ENCODE results near the gene ZC3HAV1L. TPM values are rescaled to one million over a fixed set of nuclear protein-coding genes. Genes with fewer than 3 reads are reported as not detected.
"Not testable (repeated sequence)": the region's sequence is repeated elsewhere in the genome, so short reads cannot be mapped to it uniquely, and the experiment has no call there.

Gene ZC3HAV1L
- total and polyA plus RNA-seq, 3 donors from 2014 or later = 2.5 to 22.6 (median 22.4) TPM

GRCh38 chr7:139061416-139061815 lies 25.6 kb upstream of the ZC3HAV1L start:
- Histone ChIP-seq H3K36me3 (ENCODE audit: low read depth, missing control alignments) (no peaks in the 10 kb centered on the region), H3K27ac (no peak overlapping the region), H3K9me3 (no peaks in the 10 kb centered on the region), H3K4me1 (no peaks in the 10 kb centered on the region), H3K27me3 (no peaks in the 10 kb centered on the region), H3K4me3 (no peak overlapping the region)
- WGBS, 2 donors = 82 to 92% methylated on average over 5 of the region's 5 CpGs
- intact Hi-C loops (cut with DNase I; ENCODE audit: low total_unique reads) = no loop called here
- DNase-seq = no peak
- TF ChIP-seq POLR2A (IDR thresholded peaks at IDR 0.05) (no peak), CTCF (IDR thresholded peaks at IDR 0.05) (no peak)

- TF ChIP-seq CTCF (IDR thresholded peaks at IDR 0.05) (no peak), POLR2A (IDR thresholded peaks at IDR 0.05) (no peak)
- H3K9me3 ChIP-seq = no peaks in the 10 kb centered on the region
Observed at GRCh38 chr7:139060695-139061237, 24.9 kb upstream of the ZC3HAV1L start.

GRCh38 chr7:139059905-139060304 lies 24.1 kb upstream of the ZC3HAV1L start:
- no peak for DNase-seq
- H3K4me3 ChIP-seq = no peak overlapping the region
- no peaks in the 10 kb centered on the region for H3K27me3 ChIP-seq
- H3K36me3 ChIP-seq (ENCODE audit: low read depth, missing control alignments) = no peaks in the 10 kb centered on the region
- no peak for TF ChIP-seq CTCF (IDR thresholded peaks at IDR 0.05)
- no peak for TF ChIP-seq POLR2A (IDR thresholded peaks at IDR 0.05)
- intact Hi-C loops (cut with DNase I; ENCODE audit: low total_unique reads) = no loop called here
- H3K9me3 ChIP-seq = no peaks in the 10 kb centered on the region
- WGBS, 2 donors = 67 to 84% methylated on average over 1 of the region's 1 CpG
- H3K4me1 ChIP-seq = no peaks in the 10 kb centered on the region
- H3K27ac ChIP-seq = peak overlapping the region in 1 of 2 donors; percentile 19

More at GRCh38 chr7:139060695-139061237, 24.9 kb upstream of the ZC3HAV1L start:
- Histone ChIP-seq H3K36me3 (ENCODE audit: low read depth, missing control alignments) (no peaks in the 10 kb centered on the region), H3K4me1 (no peaks in the 10 kb centered on the region), H3K4me3 (no peak overlapping the region), H3K27me3 (no peaks in the 10 kb centered on the region), H3K27ac (no peak overlapping the region)
- intact Hi-C loops (cut with DNase I; ENCODE audit: low total_unique reads) = no loop called here
- no peak for DNase-seq
- WGBS, 2 donors = 88 to 93% methylated on average over 5 of the region's 5 CpGs

- no peak for DNase-seq
- no peaks in the 10 kb centered on the region for H3K9me3 ChIP-seq
- no peaks in the 10 kb centered on the region for H3K27me3 ChIP-seq
- no peak for TF ChIP-seq POLR2A (IDR thresholded peaks at IDR 0.05)
- no peaks in the 10 kb centered on the region for H3K4me1 ChIP-seq
- intact Hi-C loops (cut with DNase I; ENCODE audit: low total_unique reads) = no loop called here
- WGBS, 2 donors = 38 to 49% methylated on average over 5 of the region's 5 CpGs
- no peak overlapping the region for H3K4me3 ChIP-seq
- H3K36me3 ChIP-seq (ENCODE audit: low read depth, missing control alignments) = no peaks in the 10 kb centered on the region
- no peak overlapping the region for H3K27ac ChIP-seq
Observed at GRCh38 chr7:139058943-139059342, 23.1 kb upstream of the ZC3HAV1L start.

DNA sequence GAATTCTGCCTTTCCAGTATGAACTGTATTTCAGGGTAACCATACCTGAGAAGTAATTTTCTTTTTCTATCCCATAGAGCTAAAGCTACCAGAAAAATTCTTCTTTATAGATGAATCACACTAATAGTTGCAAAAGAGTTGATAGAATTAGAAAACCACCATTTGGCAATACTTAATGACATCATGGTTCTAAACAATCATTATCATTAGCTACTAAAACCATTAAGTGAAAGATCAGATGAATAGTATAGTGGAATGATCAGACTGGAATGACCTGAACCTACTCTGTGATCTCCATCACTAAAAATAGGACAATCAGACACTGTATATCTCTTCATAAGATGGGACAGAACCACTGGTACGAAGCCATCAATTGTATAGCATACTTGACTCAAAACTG lies 19.8 kb upstream of the ZC3HAV1L start:
- Histone ChIP-seq H3K4me1 (no peaks in the 10 kb centered on the region), H3K36me3 (ENCODE audit: low read depth, missing control alignments) (no peaks in the 10 kb centered on the region), H3K27ac (no peak overlapping the region), H3K27me3 (no peaks in the 10 kb centered on the region), H3K4me3 (no peak overlapping the region), H3K9me3 (no peaks in the 10 kb centered on the region)
- intact Hi-C loops (cut with DNase I; ENCODE audit: low total_unique reads) = no loop called here
- TF ChIP-seq CTCF (IDR thresholded peaks at IDR 0.05) (no peak), POLR2A (IDR thresholded peaks at IDR 0.05) (no peak)
- no peak for DNase-seq
- 89 to 93% methylated on average over 1 of the region's 1 CpG for WGBS, 2 donors

GRCh38 chr7:139054656-139055055 lies 18.8 kb upstream of the ZC3HAV1L start:
- H3K27me3 ChIP-seq; H3K27ac ChIP-seq; H3K36me3 ChIP-seq (ENCODE audit: low read depth, missing control alignments); intact Hi-C loops (cut with DNase I; ENCODE audit: low total_unique reads); H3K4me1 ChIP-seq; DNase-seq; H3K4me3 ChIP-seq; H3K9me3 ChIP-seq: not testable (repeated sequence)
- WGBS, 2 donors = 95 to 97% methylated on average over 14 of the region's 14 CpGs

All from testis (tissue), 3 donors.